ENCODE measurements around the gene AHCY.

GRCh38 chr20:34337982-34338726 lies 35.0 kb upstream of the AHCY start:
- TF ChIP-seq POLR2A (IDR thresholded peaks at IDR 0.05) (no peak), EP300 (IDR thresholded peaks at IDR 0.05) (no peak), POLR2AphosphoS5 (IDR thresholded peaks at IDR 0.05) (no peak)
- TF ChIP-seq, protein P1, sequence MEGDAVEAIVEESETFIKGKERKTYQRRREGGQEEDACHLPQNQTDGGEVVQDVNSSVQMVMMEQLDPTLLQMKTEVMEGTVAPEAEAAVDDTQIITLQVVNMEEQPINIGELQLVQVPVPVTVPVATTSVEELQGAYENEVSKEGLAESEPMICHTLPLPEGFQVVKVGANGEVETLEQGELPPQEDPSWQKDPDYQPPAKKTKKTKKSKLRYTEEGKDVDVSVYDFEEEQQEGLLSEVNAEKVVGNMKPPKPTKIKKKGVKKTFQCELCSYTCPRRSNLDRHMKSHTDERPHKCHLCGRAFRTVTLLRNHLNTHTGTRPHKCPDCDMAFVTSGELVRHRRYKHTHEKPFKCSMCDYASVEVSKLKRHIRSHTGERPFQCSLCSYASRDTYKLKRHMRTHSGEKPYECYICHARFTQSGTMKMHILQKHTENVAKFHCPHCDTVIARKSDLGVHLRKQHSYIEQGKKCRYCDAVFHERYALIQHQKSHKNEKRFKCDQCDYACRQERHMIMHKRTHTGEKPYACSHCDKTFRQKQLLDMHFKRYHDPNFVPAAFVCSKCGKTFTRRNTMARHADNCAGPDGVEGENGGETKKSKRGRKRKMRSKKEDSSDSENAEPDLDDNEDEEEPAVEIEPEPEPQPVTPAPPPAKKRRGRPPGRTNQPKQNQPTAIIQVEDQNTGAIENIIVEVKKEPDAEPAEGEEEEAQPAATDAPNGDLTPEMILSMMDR (IDR thresholded peaks at IDR 0.05) = no peak
